IMR-90 (cell line): Measurements from ENCODE around the gene KRT4.

Experiments
- BHLHE40 ChIP-seq: fragments of 150-350 bp; IDR thresholded peaks from 2 replicates; pipeline ENCODE4 v1.6.1; 2016; ENCODE audit warnings: mild to moderate bottlenecking, low read depth, low read length
- CEBPB ChIP-seq: IDR thresholded peaks from 2 replicates; pipeline ENCODE4 v1.6.1; 2012; ENCODE audit warnings: low read depth, low read length, improper control_type of control experiment
- FOS ChIP-seq: fragments of 150-350 bp; IDR thresholded peaks from 2 replicates; pipeline ENCODE4 v1.6.1; 2016; ENCODE audit warnings: low read depth, low read length
- MAFK ChIP-seq: IDR thresholded peaks from 2 replicates; pipeline ENCODE4 v1.6.1; 2012; ENCODE audit warnings: low read depth, low read length, improper control_type of control experiment
- NFE2L2 ChIP-seq: fragments of 150-350 bp; IDR thresholded peaks from 2 replicates; pipeline ENCODE4 v1.6.1; 2016; ENCODE audit warnings: low read depth, mild to moderate bottlenecking, low read length
- POLR2A ChIP-seq: IDR thresholded peaks from 2 replicates; pipeline ENCODE4 v1.6.1; 2012; ENCODE audit warnings: mild to moderate bottlenecking, low read depth, low read length
- RAD21 ChIP-seq: IDR thresholded peaks from 2 replicates; pipeline ENCODE4 v1.6.1; 2012; ENCODE audit warnings: low read length, improper control_type of control experiment
- RCOR1 ChIP-seq: IDR thresholded peaks from 2 replicates; pipeline ENCODE4 v1.6.1; 2012; ENCODE audit warnings: mild to moderate bottlenecking, low read length, improper control_type of control experiment; ENCODE audit not compliant: insufficient replicate concordance
- RFX5 ChIP-seq: IDR thresholded peaks from 2 replicates; pipeline ENCODE4 v1.8.0; 2012; ENCODE audit warnings: low read depth, mild to moderate bottlenecking, low read length, moderate library complexity
- SMC3 ChIP-seq: fragments of 150-350 bp; IDR thresholded peaks from 2 replicates; pipeline ENCODE4 v1.6.1; 2016; ENCODE audit warnings: low read depth, mild to moderate bottlenecking, antibody characterized with exemption, low read length, moderate library complexity
- TF ChIP-seq, protein P1 (sequence below): conservative IDR thresholded peaks from 2 replicates; pipeline ENCODE4 v1.5.1; 2012; ENCODE audit warnings: mild to moderate bottlenecking, low read depth, low read length, improper control_type of control experiment
- TF ChIP-seq, protein P2 (sequence below): fragments of 150-350 bp; IDR thresholded peaks from 2 replicates; pipeline ENCODE4 v1.6.1; 2017; ENCODE audit warnings: mild to moderate bottlenecking, antibody characterized with exemption, low read length, low read depth

DNA sequence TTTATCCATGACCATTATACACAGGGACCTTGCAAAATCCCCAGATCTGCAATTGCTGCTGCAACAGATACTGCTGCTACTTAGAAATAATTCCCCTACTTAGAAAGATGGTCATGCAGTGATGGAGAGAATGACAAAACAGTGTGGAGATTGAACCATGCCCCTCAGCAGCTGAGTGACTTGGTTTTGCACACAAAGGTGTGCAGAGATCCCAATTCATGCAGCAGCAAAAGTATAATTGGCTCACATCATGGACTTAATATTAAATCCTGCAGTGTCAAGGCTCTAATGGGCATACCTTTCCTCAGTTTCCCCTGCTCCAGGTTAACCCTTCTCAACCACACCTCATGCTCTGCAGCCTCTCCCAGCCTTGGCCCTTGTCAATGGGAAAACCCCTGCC lies 37.9 kb upstream of the KRT4 start:
- TF ChIP-seq POLR2A (no peak), SMC3 (no peak), NFE2L2 (no peak), CEBPB (no peak), RFX5 (no peak), RCOR1 (no peak), RAD21 (no peak), BHLHE40 (no peak), FOS (no peak), MAFK (no peak)
- TF ChIP-seq, protein P1, sequence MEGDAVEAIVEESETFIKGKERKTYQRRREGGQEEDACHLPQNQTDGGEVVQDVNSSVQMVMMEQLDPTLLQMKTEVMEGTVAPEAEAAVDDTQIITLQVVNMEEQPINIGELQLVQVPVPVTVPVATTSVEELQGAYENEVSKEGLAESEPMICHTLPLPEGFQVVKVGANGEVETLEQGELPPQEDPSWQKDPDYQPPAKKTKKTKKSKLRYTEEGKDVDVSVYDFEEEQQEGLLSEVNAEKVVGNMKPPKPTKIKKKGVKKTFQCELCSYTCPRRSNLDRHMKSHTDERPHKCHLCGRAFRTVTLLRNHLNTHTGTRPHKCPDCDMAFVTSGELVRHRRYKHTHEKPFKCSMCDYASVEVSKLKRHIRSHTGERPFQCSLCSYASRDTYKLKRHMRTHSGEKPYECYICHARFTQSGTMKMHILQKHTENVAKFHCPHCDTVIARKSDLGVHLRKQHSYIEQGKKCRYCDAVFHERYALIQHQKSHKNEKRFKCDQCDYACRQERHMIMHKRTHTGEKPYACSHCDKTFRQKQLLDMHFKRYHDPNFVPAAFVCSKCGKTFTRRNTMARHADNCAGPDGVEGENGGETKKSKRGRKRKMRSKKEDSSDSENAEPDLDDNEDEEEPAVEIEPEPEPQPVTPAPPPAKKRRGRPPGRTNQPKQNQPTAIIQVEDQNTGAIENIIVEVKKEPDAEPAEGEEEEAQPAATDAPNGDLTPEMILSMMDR: no peak
- TF ChIP-seq, protein P2, sequence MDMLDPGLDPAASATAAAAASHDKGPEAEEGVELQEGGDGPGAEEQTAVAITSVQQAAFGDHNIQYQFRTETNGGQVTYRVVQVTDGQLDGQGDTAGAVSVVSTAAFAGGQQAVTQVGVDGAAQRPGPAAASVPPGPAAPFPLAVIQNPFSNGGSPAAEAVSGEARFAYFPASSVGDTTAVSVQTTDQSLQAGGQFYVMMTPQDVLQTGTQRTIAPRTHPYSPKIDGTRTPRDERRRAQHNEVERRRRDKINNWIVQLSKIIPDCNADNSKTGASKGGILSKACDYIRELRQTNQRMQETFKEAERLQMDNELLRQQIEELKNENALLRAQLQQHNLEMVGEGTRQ: no peak
